Measurements from ENCODE around the gene SOD3. TPM values are rescaled to one million over a fixed set of nuclear protein-coding genes. Genes with fewer than 3 reads are reported as not detected.

The SOD3 gene
- total RNA-seq, 1 donor from 2014 or later, result 62.4 TPM

DNA sequence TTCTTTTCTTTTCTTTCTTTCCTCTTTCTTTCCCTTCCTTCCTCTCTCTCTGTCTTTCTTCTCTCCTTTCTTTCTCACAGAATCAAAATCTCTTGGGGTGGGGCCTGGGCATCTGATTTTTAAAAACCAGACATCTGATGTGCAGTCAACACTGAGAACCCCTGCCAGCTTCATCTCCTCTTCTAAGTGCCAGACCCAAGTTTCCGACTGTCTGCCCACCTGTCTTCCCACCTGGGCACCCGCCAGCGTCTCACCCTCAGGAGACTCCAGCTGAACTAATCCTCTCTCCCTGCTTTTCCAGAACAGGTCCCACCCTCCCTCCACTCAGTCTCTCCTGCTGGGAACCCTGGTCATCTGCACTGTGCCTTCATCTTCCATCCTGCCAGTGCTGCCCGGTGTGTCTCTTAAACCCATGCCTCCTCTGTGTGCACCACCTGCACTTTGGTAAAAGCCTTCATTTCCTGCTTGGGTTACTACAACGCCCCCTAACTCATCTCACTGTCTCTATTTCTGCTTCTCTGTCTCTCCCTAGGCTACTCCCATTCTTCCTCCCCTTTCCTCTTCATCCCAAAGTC, 2.8 kb downstream of the SOD3 start:
- intact Hi-C loops (cut with DNase I), result no loop called here
- DNase-seq (no peak), ATAC-seq (ENCODE audit: poor library complexity) (no peak)

DNA sequence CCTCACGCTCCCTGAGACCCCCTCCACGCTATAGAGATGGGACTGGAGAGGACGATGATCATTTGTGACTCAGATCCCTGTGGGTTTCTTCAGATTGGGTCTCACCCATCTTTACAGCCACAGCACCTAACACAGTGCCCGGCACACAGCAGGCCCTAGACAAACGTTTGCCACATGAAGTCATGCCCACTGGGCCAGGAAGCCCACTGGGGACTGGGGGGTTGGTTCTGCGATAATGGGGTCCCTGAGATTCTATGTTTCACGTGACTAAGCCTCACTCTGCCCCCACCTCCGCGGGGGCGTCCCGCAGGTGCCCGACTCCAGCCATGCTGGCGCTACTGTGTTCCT, 3.8 kb downstream of the SOD3 start:
- ATAC-seq (ENCODE audit: poor library complexity) (no peak), DNase-seq (no peak)
- intact Hi-C loops (cut with DNase I), result no loop called here

DNA sequence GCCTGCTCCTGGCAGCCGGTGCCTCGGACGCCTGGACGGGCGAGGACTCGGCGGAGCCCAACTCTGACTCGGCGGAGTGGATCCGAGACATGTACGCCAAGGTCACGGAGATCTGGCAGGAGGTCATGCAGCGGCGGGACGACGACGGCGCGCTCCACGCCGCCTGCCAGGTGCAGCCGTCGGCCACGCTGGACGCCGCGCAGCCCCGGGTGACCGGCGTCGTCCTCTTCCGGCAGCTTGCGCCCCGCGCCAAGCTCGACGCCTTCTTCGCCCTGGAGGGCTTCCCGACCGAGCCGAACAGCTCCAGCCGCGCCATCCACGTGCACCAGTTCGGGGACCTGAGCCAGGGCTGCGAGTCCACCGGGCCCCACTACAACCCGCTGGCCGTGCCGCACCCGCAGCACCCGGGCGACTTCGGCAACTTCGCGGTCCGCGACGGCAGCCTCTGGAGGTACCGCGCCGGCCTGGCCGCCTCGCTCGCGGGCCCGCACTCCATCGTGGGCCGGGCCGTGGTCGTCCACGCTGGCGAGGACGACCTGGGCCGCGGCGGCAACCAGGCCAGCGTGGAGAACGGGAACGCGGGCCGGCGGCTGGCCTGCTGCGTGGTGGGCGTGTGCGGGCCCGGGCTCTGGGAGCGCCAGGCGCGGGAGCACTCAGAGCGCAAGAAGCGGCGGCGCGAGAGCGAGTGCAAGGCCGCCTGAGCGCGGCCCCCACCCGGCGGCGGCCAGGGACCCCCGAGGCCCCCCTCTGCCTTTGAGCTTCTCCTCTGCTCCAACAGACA, 4.4 kb downstream of the SOD3 start:
- intact Hi-C loops (cut with DNase I), result no loop called here
- ATAC-seq (ENCODE audit: poor library complexity) (no peak), DNase-seq (no peak)

DNA sequence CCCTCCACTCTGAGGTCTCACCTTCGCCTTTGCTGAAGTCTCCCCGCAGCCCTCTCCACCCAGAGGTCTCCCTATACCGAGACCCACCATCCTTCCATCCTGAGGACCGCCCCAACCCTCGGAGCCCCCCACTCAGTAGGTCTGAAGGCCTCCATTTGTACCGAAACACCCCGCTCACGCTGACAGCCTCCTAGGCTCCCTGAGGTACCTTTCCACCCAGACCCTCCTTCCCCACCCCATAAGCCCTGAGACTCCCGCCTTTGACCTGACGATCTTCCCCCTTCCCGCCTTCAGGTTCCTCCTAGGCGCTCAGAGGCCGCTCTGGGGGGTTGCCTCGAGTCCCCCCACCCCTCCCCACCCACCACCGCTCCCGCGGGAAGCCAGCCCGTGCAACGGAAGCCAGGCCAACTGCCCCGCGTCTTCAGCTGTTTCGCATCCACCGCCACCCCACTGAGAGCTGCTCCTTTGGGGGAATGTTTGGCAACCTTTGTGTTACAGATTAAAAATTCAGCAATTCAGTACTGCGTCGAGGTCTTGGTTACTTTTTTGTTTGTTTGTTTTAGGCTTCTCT, 5.0 kb downstream of the SOD3 start:
- peak; percentile 58 for ATAC-seq (ENCODE audit: poor library complexity)
- peak; percentile 53 for DNase-seq
- intact Hi-C loops (cut with DNase I), result no loop called here

DNA sequence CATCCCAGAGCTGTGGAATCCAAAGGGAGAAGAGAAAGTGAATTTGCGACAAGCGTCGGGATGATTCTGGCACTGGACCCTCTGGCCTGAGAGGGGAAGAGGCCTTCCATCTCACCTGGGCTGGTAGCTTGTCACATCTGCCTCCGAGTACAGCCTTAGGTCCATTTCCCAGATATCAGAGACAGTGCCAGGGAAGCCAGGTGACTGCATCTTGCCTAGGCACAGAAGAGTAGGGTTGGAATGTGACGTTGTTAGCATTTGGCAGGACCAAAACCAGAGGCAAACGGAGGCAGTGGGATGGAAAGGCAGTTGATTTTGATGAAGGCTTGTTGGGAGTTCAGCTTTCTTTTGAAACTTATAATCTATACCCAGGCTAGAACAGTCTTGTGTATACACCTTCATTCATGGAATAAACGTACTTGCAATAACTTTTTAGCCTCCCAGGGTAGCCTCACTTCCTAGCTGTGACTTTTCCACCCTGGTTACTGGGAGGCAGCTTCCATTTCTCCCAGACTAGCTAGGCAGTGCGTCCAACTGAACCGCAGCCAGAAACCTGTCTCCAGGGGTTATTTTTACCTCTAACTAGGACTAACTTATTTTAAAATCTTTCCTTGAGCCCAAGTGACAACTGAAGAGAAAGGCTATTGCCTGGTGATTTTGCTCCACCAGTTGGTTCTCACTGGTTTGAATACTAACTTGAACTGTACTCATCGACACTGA, 5.9 kb downstream of the SOD3 start:
- DNase-seq (no peak), ATAC-seq (ENCODE audit: poor library complexity) (peak; percentile 29)

DNA sequence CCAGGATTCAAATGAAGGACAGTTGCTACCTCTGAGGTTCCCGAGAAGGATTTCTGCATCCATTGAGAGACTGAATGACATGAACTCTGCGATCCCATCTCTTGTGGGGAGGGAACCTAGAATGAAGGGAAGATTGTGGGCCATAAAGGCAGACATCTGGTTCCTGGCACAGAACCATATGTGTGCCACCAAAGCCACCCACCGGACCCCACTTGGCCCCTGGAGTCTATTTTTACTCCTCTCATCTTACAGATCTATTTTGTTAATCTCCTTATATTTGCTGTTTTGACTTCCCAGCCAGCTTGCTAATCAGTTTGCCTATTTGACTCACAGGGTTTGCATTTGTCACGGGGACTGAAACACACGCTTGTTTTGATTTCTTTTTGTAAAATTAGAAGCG, 7.3 kb downstream of the SOD3 start:
- intact Hi-C loops (cut with DNase I), result no loop called here
- no peak for DNase-seq

More for the DNA sequence above, 5.9 kb downstream of the SOD3 start:
- intact Hi-C loops (cut with DNase I), result no loop called here

DNA sequence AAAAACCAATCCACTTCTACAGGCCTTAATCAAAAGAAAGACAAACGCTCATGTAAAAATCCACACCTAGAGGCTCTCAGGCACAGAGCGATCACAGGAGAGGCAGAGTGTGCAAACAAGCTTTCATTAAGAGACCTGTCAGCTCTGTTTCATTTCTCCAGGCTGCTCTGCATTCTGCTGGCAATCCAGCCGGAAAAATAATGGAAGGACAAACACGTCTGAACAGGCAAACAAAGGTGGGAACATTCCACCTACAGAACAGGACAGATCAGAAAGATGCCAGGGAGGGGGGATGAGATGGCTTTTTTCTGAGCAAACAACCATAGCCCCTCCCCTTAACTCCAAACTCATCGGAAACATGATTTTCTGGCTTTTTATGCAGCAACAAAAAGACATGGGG, 9.7 kb downstream of the SOD3 start:
- no peak for ATAC-seq (ENCODE audit: poor library complexity)
- no peak for DNase-seq
- intact Hi-C loops (cut with DNase I), result no loop called here

More for the DNA sequence above, 7.3 kb downstream of the SOD3 start:
- ATAC-seq (ENCODE audit: poor library complexity), result no peak

DNA sequence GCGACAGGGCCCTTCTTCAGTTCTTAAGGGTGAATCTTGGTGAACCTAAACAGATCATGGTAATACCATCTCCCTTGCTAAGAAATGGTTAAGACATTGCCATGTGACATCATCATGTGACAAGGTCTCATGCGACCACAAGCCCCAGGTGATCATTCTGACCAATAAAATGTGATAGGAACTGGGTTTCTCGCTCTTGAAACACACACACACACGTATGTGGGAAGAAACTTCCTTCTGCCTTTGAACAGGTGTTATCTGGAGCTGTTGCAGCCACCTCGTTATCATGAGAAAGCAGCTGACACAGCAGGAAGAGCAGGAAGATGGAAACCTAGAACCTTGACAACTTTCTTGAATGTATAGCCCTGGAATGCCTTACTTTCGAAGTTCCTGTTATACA, 10.2 kb downstream of the SOD3 start:
- intact Hi-C loops (cut with DNase I), result no loop called here
- DNase-seq (no peak), ATAC-seq (ENCODE audit: poor library complexity) (no peak)

DNA sequence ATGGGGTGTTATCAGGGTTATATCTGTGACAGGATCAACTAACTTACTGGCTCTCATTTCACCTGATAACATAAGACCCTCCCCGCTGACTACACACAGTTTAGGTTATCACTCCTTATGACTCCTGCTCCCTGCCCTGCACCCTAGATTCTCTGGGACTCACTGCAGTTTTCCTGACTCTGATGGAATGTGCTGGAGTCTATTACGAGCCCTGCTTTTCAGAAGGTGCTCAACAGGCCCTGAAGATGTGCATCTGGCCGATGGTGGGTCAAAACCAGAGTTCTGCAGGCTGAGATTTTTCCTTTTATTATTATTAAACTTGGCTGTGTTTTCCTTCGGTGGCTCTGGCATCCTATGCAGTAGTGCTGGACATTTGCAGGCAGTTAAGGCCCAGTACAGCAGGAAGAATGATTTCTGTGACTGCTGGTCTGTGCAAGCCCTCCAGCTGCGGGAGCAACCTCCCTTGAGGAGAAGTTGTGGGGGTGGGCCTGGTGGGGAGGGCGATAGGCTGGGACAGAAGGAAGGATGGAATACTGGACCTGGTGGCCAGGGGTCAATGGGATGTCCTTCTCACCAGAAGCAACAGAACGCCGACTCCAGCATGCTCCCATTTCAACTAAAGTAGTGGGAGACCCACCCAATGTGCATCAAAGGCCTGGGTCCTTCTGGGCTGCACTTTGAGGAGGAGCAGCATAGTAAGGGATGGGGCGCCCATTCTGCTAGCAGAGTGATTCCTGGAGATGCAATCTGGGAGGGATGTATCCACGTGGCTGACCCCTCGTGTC, 11.0 kb downstream of the SOD3 start:
- ATAC-seq (ENCODE audit: poor library complexity) (no peak), DNase-seq (no peak)
- intact Hi-C loops (cut with DNase I), result no loop called here

DNA sequence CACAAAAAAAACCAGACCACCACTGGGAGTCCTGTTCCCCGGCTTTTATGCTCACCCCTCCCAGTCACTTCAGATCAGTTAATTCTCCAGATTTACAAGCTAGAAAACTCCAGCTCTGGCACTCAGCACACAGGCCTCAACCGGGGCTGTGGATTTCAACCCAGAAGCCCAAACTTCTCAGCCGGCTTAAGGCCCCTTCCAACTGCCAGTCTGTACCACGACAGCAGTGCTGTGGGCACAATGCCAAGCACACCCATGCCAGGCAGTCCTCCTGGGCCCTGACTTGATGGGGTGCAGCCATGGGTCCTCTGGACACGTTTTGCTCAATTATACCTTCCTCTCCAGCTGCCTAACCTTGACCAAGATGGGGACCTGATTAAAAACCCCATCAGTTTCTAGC, 12.2 kb downstream of the SOD3 start:
- no peak for ATAC-seq (ENCODE audit: poor library complexity)
- no peak for DNase-seq
- intact Hi-C loops (cut with DNase I), result no loop called here

DNA sequence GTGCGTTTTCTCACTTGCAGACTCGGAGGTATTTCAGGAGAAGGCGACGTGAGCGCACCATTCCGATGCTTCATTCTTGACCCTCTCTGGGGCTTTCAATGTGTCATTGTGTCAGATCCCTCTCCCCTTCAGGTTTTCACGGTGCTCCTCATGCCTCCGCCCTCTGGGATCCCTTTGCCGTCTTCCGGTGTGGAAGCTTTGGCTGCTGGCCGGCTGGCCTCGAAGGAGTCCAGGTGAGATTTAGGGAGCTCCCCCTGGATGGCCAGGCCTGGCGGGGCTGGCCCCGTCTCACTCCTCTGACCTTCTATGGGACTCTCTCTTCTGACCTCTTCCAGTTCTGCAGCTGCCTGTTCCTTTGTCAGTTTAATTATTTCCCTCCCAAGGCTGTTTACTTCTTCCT, 12.9 kb downstream of the SOD3 start:
- intact Hi-C loops (cut with DNase I), result no loop called here
- no peak for ATAC-seq (ENCODE audit: poor library complexity)
- no peak for DNase-seq

DNA sequence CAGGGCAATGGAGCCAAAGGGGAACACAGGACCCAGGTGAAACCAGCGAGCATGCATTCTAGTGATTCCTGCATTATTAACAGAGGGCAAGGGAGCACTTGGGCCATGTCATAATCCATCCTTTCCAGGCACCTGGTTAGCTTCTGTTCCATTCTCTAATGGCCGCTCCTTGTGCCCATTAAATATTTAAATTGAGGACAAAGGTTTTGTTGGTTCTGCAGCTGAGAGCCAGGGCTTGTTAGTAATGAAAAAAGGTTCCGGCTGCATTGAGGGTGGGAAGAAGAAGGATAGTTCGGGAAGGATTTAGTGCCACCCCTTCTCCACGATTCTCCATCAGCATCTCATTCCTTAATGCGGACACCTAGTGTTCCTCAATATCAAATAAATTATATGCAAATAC, 13.6 kb downstream of the SOD3 start:
- intact Hi-C loops (cut with DNase I), result no loop called here
- DNase-seq, result no peak
- no peak for ATAC-seq (ENCODE audit: poor library complexity)

DNA sequence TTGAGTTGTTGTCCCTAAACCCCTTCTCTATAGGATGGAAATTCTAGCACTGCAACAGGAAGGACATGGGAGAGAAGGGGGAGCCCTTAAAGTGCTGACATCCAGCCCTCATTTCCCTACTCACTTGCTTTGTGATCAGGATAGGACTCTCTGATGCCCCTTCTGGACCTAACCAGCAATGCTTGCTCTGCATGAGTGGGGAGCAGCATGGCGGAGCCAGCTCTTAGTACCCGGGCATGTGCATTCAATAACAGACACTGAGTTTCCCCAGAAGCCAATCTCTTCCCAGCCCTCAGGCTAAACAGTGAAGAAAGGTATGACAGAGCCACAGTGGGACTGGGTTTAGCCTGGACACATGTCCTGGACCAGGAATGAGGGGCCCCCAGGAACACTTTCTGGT, 14.0 kb downstream of the SOD3 start:
- ATAC-seq (ENCODE audit: poor library complexity) (no peak), DNase-seq (no peak)
- intact Hi-C loops (cut with DNase I), result no loop called here

DNA sequence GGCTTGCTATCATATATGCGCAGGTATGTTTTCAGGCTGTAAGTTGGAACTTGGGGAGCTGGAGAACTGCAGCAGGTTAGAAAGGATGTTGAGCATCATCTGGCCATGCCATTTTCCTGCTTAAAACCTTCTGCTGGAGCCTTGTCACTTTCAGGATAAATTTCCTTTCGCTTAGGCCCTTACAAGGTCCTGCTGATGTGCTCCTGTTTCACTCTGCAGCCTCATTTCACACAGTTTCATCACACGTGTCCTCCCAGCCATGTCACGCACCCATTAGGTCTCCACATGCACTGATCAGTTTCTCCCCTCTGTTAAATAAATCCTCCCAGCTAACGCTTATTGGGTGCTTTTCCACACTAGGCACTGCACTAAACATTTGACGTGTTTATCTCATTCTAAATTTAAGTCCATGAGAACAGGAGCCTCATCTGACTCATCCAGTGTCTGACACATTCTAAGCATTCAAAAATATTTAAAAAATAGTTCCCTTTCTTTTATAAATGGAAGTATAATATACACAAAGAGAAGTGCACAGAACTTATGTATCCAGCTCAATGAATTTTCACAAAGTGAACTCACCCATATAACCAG, 14.5 kb downstream of the SOD3 start:
- ATAC-seq (ENCODE audit: poor library complexity), result no peak
- intact Hi-C loops (cut with DNase I), result no loop called here
- no peak for DNase-seq

DNA sequence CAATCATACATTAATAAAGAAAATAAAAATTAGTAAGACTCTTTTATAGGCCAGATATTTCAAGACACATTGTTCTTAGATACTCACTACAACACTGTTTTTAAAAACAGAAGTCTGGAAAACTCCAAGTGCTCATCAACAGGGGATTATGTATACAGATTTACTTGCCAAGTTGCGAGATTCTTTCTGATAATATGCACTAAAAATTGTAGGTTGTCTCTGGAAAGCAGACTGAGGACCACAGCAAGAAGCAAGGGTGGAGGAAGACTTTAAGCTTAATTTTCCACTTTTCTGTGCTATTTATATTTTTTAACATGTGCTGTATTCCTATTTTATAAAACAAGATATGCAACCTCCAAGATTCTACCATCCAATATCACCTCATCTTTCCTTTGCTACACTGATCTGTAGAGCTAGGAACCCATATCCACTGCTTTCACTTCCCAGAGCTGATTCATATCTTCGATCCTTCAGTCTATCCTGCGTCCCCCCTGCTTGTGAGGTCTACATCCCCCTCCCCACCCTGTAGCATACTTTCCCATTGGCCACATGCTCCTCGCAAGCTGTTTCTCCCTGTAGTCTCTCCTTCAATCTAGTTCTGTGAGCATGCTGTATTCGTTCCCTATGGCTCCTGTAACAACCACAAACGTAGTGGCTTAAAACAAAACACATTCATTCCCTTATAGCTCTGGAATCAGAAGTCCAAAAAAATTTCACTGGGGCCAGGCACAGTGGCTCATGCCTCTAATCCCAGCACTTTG, 15.7 kb downstream of the SOD3 start:
- ATAC-seq (ENCODE audit: poor library complexity), result no peak
- no peak for DNase-seq
- intact Hi-C loops (cut with DNase I), result no loop called here

DNA sequence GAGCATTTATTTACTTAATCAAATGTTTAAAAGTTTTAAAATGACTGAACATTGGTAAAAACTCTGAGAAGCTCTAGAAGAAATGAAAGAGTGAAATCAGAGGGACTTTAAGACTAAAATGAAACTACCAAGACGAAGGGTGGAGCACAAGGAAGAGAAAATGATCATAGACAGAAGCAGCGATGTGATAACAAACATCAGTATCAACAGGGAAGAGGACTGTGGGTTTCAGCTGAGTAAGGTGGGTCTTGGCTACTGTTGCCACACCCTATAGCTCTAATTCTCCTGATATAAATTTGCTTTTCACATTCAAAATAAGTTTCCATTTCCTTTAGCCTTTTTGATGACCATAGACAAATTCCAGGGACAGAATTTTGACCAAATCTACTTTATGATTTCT, 18.4 kb downstream of the SOD3 start:
- DNase-seq (no peak), ATAC-seq (ENCODE audit: poor library complexity) (no peak)
- intact Hi-C loops (cut with DNase I), result no loop called here

DNA sequence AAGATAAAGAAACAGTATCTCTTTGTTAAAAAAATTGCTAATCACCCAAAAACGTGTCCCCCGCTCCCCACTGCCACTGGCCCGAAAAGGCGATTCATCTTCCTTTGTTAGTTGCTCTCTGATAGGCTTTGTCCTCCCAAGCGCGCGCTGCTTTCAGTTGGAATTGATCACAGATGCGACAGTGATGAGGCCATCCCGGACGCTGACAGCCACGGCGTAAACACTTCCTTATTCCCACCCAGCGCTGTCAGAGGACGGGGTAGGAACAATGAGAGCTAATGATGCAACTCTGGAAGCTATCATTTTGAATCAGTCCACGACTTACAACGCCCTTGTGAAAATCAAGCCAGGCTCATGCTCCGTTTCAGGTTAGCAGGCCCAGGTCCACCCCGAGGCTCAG, 21.4 kb downstream of the SOD3 start:
- no peak for DNase-seq

DNA sequence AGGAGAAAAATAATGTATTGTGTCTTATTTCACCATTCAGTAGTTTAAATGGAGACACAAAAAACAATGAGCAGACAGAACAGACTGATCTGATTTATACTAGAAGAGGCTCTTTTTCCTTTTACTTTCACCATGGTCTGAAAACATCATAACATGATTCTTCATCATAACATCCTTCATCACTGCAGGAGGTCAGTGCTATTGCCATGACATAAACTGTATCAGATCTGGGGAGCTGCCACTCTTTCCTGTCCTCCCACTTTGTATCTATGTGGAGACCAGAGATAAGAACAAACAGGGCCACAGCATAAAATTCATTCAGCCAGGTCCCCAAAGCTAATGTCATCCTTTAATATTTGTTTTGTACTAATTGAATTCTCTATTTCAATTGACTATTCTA, 25.2 kb downstream of the SOD3 start:
- DNase-seq (no peak), ATAC-seq (ENCODE audit: poor library complexity) (no peak)
- intact Hi-C loops (cut with DNase I), result no loop called here

More for the DNA sequence above, 21.4 kb downstream of the SOD3 start:
- no peak for ATAC-seq (ENCODE audit: poor library complexity)
- intact Hi-C loops (cut with DNase I), result no loop called here
